Neural progenitor cell (in vitro differentiated cells): Measurements from ENCODE around the gene PHF14. TPM values are rescaled to one million over a fixed set of nuclear protein-coding genes. Genes with fewer than 3 reads are reported as not detected.
"Not testable (repeated sequence)": the region's sequence is repeated elsewhere in the genome, so short reads cannot be mapped to it uniquely, and the experiment has no call there.

Experiments
- DNase-seq: peaks from one replicate; pipeline ENCODE4 v3.0.0-alpha.2; 2016; ENCODE audit warnings: low spot score
- H2AFZ ChIP-seq: fragments of 200-600 bp; sonication (generic); replicated peaks from 2 replicates; pipeline ENCODE4 v1.6.1; 2016; ENCODE audit warnings: antibody characterized with exemption
- H3F3A ChIP-seq: fragments of 200-600 bp; sonication (generic); 2 replicates; pipeline ENCODE4 v1.6.1; 2016; ENCODE audit warnings: antibody characterized with exemption, low read depth
- H3K27ac ChIP-seq: fragments of 200-600 bp; sonication (generic); 2 replicates; pipeline ENCODE4 v1.5.1; 2016; ENCODE audit warnings: mild to moderate bottlenecking
- H3K27me3 ChIP-seq: fragments of 200-600 bp; sonication (generic); 2 replicates; pipeline ENCODE4 v1.6.1; 2016; ENCODE audit warnings: mild to moderate bottlenecking, moderate library complexity
- H3K36me3 ChIP-seq: fragments of 200-600 bp; sonication (generic); 2 replicates; pipeline ENCODE4 v1.5.1; 2016
- H3K4me1 ChIP-seq: fragments of 200-600 bp; sonication (generic); 2 replicates; pipeline ENCODE4 v1.6.1; 2016; ENCODE audit warnings: mixed run types
- H3K4me2 ChIP-seq: fragments of 200-600 bp; sonication (generic); 2 replicates; pipeline ENCODE4 v1.6.1; 2016
- H3K4me3 ChIP-seq: fragments of 200-600 bp; sonication (generic); 2 replicates; pipeline ENCODE4 v1.5.1; 2016
- H3K79me2 ChIP-seq: fragments of 200-600 bp; sonication (generic); 2 replicates; pipeline ENCODE4 v1.6.1; 2016; ENCODE audit warnings: low read depth
- H3K9ac ChIP-seq: fragments of 200-600 bp; sonication (generic); 2 replicates; pipeline ENCODE4 v1.6.1; 2016
- H3K9me3 ChIP-seq: fragments of 200-600 bp; sonication (generic); 2 replicates; pipeline ENCODE4 v1.5.1; 2016; ENCODE audit warnings: low read depth
- H4K20me1 ChIP-seq: fragments of 200-600 bp; sonication (generic); 2 replicates; pipeline ENCODE4 v1.6.1; 2016; ENCODE audit warnings: low read depth
- H3K27ac Mint-ChIP-seq: 3 replicates; pipeline ENCODE4 v1.8.0; 2021; ENCODE audit warnings: mixed read lengths
- H3K27me3 Mint-ChIP-seq: 2 replicates; pipeline ENCODE4 v1.8.0; 2022; ENCODE audit warnings: low read depth, mild to moderate bottlenecking, inconsistent platforms, moderate library complexity, mixed read lengths; ENCODE audit not compliant: insufficient read depth
- H3K36me3 Mint-ChIP-seq: 3 replicates; pipeline ENCODE4 v1.8.0; 2021; ENCODE audit warnings: mixed read lengths
- H3K4me1 Mint-ChIP-seq: 3 replicates; pipeline ENCODE4 v1.8.0; 2021; ENCODE audit warnings: mixed read lengths
- H3K4me3 Mint-ChIP-seq: 3 replicates; pipeline ENCODE4 v1.8.0; 2021; ENCODE audit warnings: mild to moderate bottlenecking, moderate library complexity, mixed read lengths
- H3K9me3 Mint-ChIP-seq: 3 replicates; pipeline ENCODE4 v1.8.0; 2020; ENCODE audit warnings: mixed read lengths
- CTCF ChIP-seq: fragments of 200-600 bp; sonication (generic); IDR thresholded peaks from 2 replicates; pipeline ENCODE4 v1.5.1; 2017; ENCODE audit warnings: antibody characterized with exemption, mild to moderate bottlenecking
- EZH2 ChIP-seq: fragments of 200-600 bp; sonication (generic); IDR thresholded peaks from 2 replicates; pipeline ENCODE4 v1.6.1; 2017; ENCODE audit warnings: antibody characterized with exemption, mild to moderate bottlenecking, moderate library complexity
- EZH2phosphoT487 ChIP-seq: fragments of 200-600 bp; sonication (generic); IDR thresholded peaks from 2 replicates; pipeline ENCODE4 v1.6.1; 2017; ENCODE audit warnings: antibody characterized with exemption
- total RNA-seq: library from RNA; depleted of rRNA; stranded (reverse); fragments of >200 nt; gene quantifications from 2 replicates; pipeline ENCODE4 v1.2.3, GENCODE V29; 2015; ENCODE audit warnings: low replicate concordance

The PHF14 gene
- total RNA-seq: 53.1 and 80.4 TPM in 2 replicates

- H3K27ac Mint-ChIP-seq: peak within 1 kb of the TSS; percentile 95
- Histone ChIP-seq H3K4me3 (peak within 1 kb of the TSS; percentile 78), H3K79me2 (peaks cover 43% of the 10 kb centered on the region), H3K9me3 (no peaks in the 10 kb centered on the region), H3F3A (peaks cover 22% of the 10 kb centered on the region), H4K20me1 (no peaks in the 10 kb centered on the region), H3K4me1 (peaks cover 19% of the 10 kb centered on the region), H3K4me2 (peak within 1 kb of the TSS; percentile 80), H3K27me3 (no peaks in the 10 kb centered on the region), H3K9ac (peak within 1 kb of the TSS; percentile 77), H2AFZ (peak within 1 kb of the TSS; percentile 82), H3K27ac (peak within 1 kb of the TSS; percentile 97), H3K36me3 (peaks cover 6% of the 10 kb centered on the region)
- no peaks in the 10 kb centered on the region for H3K9me3 Mint-ChIP-seq
- peaks cover 11% of the 10 kb centered on the region for H3K27me3 Mint-ChIP-seq
- peak; percentile 98 for DNase-seq
- TF ChIP-seq EZH2phosphoT487 (no peak), CTCF (no peak), EZH2 (no peak)
- H3K4me3 Mint-ChIP-seq: peak within 1 kb of the TSS; percentile 96
- peaks cover 21% of the 10 kb centered on the region for H3K4me1 Mint-ChIP-seq
- H3K36me3 Mint-ChIP-seq: peaks cover 22% of the 10 kb centered on the region
Observed at GRCh38 chr7:10973061-10973941, at the start of gene PHF14. PHF14 (plus strand) TSS chr7:10973872; CDS start chr7:10974324, 452 bp downstream.

GRCh38 chr7:10924370-10924769, 49.3 kb upstream of the PHF14 start:
- H3K27ac Mint-ChIP-seq: no peak overlapping the region
- H3K9me3 Mint-ChIP-seq: no peaks in the 10 kb centered on the region
- Histone ChIP-seq H3F3A (no peaks in the 10 kb centered on the region), H3K4me2 (no peak overlapping the region), H3K27ac (no peak overlapping the region), H2AFZ (no peak overlapping the region), H3K9ac (no peak overlapping the region), H3K9me3 (no peaks in the 10 kb centered on the region), H3K36me3 (no peaks in the 10 kb centered on the region), H3K4me3 (no peak overlapping the region), H3K4me1 (no peaks in the 10 kb centered on the region), H3K79me2 (no peaks in the 10 kb centered on the region), H3K27me3 (no peaks in the 10 kb centered on the region), H4K20me1 (no peaks in the 10 kb centered on the region)
- TF ChIP-seq CTCF: no peak
- no peak for TF ChIP-seq EZH2
- no peak for TF ChIP-seq EZH2phosphoT487
- no peaks in the 10 kb centered on the region for H3K4me1 Mint-ChIP-seq
- H3K36me3 Mint-ChIP-seq: no peaks in the 10 kb centered on the region
- no peaks in the 10 kb centered on the region for H3K27me3 Mint-ChIP-seq
- DNase-seq: no peak
- H3K4me3 Mint-ChIP-seq: no peak overlapping the region

GRCh38 chr7:10928203-10928602, 45.5 kb upstream of the PHF14 start:
- H3K27ac Mint-ChIP-seq, H3K9me3 Mint-ChIP-seq, H3K9me3 ChIP-seq, H3K27me3 ChIP-seq, H3K27ac ChIP-seq, H3K4me3 Mint-ChIP-seq, H3K27me3 Mint-ChIP-seq, H3K4me3 ChIP-seq, DNase-seq, H3K4me2 ChIP-seq, H3K4me1 Mint-ChIP-seq, H2AFZ ChIP-seq, H3K4me1 ChIP-seq, H3K9ac ChIP-seq, H4K20me1 ChIP-seq, H3K36me3 ChIP-seq, H3K79me2 ChIP-seq: not testable (repeated sequence)
- peaks cover 14% of the 10 kb centered on the region for H3K36me3 Mint-ChIP-seq
- peaks cover 14% of the 10 kb centered on the region for H3F3A ChIP-seq

- DNase-seq: no peak
- H3K27me3 Mint-ChIP-seq: no peaks in the 10 kb centered on the region
- Histone ChIP-seq H3K4me3 (no peak overlapping the region), H3F3A (peaks cover 22% of the 10 kb centered on the region), H3K36me3 (peaks cover 12% of the 10 kb centered on the region), H3K27me3 (no peaks in the 10 kb centered on the region), H3K9ac (no peak overlapping the region), H2AFZ (no peak overlapping the region), H3K27ac (no peak overlapping the region), H3K4me1 (no peaks in the 10 kb centered on the region), H3K79me2 (peaks cover 17% of the 10 kb centered on the region), H3K9me3 (no peaks in the 10 kb centered on the region), H4K20me1 (peaks cover 9% of the 10 kb centered on the region), H3K4me2 (no peak overlapping the region)
- no peaks in the 10 kb centered on the region for H3K4me1 Mint-ChIP-seq
- H3K27ac Mint-ChIP-seq: no peak overlapping the region
- peaks cover 18% of the 10 kb centered on the region for H3K36me3 Mint-ChIP-seq
- TF ChIP-seq EZH2: no peak
- no peak for TF ChIP-seq CTCF
- no peak for TF ChIP-seq EZH2phosphoT487
- no peaks in the 10 kb centered on the region for H3K9me3 Mint-ChIP-seq
- no peak overlapping the region for H3K4me3 Mint-ChIP-seq
Observed at GRCh38 chr7:10930551-10930950, 43.1 kb upstream of the PHF14 start.
